Activated CD8-positive, alpha-beta memory T cell treated with anti-CD3 and anti-CD28 coated beads for 1 hour (primary cell): ENCODE results near the gene GINS2.

Source experiments
- DNase-seq, 2 donors: peaks; one replicate each; pipeline ENCODE4 v3.0.0-alpha.2; 2020; ENCODE audit warnings: low read depth in 1 of 2; ENCODE audit errors: extremely low read depth in 1 of 2

GINS2 gene

GRCh38 chr16:85716680-85717038 lies 27.9 kb upstream of the GINS2 start:
- DNase-seq: no peak

GRCh38 chr16:85716022-85716679 lies 27.4 kb upstream of the GINS2 start:
- DNase-seq: no peak

DNA sequence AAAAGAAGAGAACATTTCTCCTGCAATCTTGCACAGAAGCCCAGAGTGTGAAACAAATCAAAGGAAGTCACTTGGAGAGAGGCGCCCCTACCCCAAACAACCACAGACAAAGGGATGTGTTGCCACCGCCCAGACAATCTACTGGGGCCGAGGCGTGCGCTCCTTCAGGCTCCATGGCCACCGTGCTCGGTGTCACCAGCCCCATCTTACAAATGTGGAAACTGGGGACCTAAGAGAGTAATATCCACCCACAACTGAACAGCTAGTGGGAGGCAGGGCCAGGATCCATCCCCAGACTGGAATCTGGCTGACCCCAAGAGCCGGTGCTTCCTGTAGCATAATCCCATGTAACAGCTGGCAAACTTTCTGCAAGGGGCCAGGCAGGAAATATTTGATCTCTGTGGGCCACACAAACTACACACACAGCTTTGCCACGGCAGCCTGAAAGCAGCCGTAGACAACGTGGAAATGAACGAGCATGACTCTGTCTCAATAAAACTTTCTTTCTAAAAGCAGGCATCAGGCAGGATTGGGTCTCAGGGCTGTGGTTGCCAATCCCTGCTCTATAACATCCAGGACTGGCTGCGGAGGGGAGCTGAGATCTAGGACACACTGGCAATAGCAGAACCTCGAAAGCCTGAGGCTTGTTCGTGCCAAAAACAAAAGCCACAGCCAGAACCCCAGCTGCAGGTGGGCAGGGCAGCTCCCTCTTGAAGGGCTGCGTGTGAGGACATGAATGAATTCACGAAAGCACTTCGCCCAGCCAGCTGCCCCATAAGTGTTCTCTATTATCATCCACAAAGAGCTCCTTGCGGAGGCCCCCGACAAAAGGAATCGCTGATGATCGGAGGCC lies 26.6 kb upstream of the GINS2 start:
- no peak for DNase-seq

GRCh38 chr16:85712801-85713200 lies 24.0 kb upstream of the GINS2 start:
- no peak for DNase-seq

- no peak for DNase-seq
Observed at GRCh38 chr16:85711982-85712587, 23.3 kb upstream of the GINS2 start.

DNA sequence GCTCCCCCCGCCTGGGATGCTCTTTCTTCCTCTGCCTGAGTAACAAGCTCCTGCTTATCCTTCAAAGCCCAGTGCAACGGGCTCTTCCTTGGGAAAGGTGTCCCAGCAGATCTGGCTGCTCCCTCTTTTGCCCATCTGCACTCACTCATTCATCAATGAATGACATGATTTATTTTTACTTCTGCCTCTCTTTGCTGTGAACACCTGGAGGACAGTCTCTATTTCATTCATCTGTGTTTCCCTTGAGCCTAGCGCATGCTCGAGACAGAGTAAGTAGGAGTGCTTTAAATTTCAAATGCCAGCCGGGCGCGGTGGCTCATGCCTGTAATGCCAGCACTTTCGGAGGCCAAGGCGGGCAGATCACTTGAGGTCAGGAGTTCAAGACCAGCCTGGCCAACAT lies 22.0 kb upstream of the GINS2 start:
- no peak for DNase-seq

DNA sequence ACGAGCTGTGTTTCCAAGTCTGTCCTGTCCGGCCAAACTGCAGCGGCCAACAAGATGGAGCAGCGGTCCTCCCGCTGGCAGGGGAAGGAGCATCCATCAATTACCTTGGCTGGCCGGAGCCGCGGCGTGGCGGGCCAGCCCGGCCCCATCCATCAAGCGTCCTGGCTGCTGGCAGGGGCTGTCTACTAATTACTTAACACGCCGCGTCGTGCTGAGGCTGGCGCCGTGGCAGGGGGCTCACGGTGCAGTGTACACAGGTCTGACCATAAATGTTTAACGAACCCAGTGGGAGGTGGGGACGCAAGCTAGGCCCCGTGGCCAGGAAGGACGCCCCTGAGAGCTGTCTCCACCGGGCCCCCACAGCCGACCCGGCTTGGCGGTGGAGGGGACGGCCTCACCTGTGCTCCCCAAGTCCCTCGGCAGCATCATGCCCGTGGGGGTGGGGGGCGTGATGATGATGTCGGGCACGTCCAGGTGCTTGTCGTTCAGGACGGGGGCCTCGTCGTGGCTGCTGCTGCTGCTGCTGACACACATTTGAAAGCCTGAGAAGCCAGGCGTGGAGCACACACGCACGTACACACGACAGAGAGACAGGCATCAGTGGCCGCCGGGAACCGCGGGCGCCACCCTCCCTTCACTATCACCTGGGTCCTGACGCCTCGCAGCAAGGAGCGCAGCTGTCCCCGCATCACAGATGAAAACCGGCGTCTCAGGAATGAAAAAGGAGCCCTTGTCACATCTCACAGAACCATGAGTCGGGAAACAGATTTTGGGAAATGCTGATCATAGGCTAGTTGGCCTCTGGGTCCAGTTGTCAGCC lies 21.2 kb upstream of the GINS2 start:
- DNase-seq: no peak

DNA sequence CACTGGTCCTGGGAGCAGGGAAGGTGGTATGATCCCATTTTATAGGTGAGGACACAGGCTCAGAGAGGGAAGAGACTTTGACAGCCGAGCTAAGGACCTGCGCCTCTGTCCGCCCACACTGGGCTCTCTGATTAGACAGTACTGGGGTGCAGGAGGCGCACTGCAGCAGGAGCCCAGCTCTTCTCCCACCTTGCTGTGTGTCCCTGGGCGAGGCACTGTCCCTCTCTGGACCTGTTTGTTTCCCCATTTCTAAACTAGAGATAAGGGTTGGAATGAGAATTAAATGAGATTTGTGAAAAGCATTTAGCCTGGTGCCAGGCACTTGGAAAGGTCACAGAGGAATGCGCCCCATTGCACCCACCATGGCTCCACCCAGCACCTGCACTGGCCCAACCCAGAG lies 19.6 kb upstream of the GINS2 start:
- DNase-seq: no peak

GRCh38 chr16:85707528-85708095 lies 18.9 kb upstream of the GINS2 start:
- no peak for DNase-seq

GRCh38 chr16:85706449-85707034 lies 17.8 kb upstream of the GINS2 start:
- DNase-seq: no peak

GRCh38 chr16:85704900-85705846 lies 16.4 kb upstream of the GINS2 start:
- no peak for DNase-seq

DNA sequence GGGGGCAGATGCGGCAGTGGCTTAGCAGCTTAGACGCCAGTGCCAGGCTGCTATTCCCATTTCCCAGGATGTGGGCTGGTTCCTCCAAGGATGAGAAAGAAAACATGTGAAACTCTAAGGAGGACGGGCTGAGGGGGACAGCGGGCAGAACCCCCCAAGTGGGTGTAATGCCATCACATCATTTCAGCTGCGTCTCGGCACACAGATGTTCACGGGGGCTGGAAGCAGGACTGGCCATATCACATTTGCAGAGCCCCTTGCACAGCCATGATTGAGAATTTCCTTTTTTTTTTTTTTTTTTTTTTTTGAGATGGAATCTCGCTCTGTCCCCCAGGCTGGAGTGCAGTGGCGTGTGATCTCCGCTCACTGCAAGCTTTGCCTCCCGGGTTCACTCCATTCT lies 15.3 kb upstream of the GINS2 start:
- DNase-seq: no peak

- DNase-seq: no peak
Observed at GRCh38 chr16:85699628-85700027, 10.9 kb upstream of the GINS2 start.

DNA sequence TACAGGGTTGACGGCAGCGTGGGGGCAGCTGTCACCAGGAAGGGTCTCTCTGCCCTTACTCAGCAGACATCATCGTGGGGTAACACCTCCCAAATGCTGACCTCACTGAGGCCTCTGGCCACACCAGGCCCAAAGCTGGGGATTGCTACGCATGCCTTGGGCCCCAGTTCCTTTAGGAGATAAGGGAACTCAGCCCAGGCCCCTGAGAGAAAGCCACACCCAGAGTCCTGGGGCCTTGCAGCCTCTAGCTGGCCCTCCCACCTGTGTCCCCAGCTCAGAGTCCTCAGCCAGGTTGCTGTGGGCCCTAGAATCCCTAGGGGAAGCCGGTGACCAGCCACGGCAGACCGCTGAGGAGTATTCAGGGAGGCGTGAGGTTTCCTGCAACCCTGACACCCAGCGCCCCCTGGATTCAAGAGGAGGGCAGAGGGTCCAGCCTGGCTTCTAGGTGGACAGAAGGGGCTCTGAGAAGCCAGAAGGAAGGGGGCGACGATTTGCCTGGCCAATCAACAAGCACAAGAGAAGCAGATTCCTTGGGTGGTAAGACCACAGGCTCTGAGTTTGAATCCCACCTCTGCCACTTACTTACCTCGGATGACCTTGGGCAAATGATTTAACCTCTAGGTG lies 10.3 kb upstream of the GINS2 start:
- DNase-seq: no peak

DNA sequence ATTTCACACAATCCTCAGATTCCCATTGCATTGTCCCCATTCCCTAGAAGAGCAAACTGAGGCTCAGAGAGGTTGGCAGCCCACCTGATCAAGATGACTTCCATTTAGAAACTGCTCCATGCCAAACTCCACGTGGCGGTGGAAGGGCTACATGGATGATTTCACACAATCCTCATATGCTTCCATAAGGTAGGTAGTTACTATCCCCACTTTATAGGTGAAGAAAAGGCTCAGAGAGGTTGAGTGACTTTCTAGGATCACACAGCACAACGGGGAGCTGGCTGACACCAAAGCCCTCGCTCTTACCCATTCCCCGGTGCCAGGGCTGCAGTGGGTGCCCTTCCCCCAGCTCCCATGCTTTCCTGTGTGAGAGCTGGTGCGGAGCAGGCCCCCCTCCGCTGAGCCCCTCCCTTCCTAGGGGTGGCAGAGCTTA lies 9.7 kb upstream of the GINS2 start:
- DNase-seq: no peak

DNA sequence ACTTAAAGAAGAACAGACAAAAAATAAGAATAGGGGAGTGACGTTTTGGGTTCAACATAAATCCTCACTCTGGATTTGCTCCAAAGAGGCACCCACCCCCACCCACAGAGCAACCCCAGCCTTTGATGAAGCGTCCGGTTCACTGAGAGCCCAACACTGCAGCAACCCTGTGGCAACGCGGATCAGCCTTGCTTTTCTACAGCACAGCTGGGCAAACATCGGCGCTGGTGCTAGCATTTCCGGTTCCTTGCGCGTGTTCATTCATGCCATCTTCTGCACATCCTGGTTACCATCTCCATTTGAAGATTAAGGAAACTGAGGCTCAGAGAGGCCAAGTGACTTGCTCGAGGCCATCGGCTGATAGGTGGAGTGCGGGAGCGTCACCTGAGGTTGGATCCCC lies 8.7 kb upstream of the GINS2 start:
- DNase-seq: no peak

DNA sequence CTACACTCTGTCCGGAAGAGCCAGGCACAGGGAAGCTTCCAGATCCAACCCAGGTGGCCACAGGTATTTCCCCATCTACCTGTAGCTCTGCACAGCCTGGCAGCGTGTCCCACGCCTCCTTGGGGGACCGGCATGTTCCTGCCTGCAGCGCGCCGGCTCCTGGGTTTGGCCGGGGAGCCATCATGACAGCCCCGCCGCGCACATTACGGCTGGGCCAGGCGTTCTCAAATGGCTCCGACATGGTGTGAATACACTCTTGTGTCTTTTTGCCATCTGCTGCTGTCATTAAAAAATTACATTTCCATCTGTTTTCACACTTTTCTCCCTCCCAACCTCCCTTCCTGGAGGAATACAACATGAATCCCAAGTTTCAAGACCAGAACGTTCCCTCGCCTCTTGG lies 8.0 kb upstream of the GINS2 start:
- DNase-seq: no peak

DNA sequence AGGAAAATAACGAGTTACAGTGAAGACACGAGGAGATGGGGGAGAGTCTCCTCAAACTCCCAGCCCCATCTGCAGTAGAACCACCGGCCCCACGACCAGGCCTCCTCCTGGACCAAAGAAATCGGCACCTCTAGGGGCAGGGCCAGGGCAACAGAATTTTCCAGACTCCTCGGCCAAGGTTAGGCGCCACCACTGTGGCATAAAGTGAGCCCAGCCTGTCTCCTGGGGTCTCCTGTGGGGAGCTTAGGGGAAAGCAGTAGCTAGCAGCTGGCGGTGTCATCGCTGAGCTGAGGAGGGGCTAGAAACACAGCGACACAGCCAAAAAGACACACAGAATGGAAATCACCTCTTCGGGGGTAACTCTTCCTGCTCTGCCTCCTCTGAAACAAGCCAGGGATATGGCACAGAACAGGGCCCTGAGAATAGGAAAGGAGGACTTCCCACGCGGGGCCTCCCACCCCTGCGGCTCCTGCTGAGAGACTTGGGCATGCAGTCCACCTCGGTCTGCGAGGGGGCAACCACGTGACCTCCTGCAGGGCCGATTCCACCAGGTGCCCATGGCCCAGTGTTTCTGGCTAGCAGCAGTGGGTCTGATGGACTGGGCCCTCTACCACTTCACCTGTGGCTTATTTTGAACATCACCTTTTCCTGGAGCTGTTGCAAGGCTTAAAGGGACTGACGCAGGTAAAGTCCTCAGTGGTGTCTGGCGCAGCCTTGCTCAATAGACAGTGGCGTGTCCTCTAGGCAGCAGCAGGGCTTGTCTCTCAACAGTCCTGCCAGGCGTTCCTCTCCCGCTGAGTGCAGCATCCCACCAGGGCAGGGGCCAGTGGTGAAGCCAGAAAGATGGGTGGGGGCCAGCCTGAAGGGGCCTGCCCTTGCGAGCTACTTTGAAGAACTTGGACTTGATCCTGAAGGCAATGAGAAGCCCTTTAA lies 6.7 kb upstream of the GINS2 start:
- no peak for DNase-seq
